ENCODE data around the gene SOBP.
"Not testable (repeated sequence)": the region's sequence is repeated elsewhere in the genome, so short reads cannot be mapped to it uniquely, and the experiment has no call there.

The SOBP gene

DNA sequence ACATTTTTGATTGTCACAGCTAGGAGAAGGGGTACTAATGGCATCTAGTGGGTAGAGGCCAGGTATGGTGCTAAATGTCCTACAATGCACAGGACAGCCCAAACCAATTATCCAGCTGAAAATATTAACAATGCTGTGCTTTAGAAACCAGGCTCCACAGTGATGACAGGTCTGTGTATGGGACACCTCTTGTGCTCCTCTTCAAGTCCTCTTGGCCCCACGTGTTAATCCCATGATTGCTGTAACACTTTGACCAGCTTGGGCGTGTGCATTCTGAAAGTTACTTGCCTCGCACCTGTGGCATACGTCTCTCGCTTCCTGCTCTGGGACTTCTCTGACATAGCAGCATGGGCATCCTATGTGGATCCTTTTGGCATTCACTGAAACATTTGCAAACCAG lies 29.3 kb downstream of the SOBP start:
- not testable (repeated sequence) for FAIRE-seq; DNase-seq (ENCODE audit: insufficient read length, low spot score)

DNA sequence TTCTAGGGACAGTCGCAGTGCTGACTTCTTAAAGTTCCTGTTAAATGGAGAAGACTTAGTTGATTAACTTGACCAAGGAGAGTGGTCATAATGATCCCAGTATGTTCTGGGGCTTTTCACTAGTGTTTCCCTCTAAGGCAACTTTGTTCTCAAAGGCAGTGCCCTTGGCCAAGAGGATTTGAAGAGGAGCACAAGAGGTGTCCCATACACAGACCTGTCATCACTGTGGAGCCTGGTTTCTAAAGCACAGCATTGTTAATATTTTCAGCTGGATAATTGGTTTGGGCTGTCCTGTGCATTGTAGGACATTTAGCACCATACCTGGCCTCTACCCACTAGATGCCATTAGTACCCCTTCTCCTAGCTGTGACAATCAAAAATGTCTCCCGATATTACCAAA lies 30.8 kb downstream of the SOBP start:
- not testable (repeated sequence) for FAIRE-seq

GRCh38 chr6:107523054-107523791 lies 33.3 kb downstream of the SOBP start:
- DNase-seq (ENCODE audit: insufficient read length, low spot score) (no peak), FAIRE-seq (no peak)

More for the DNA sequence above, 30.8 kb downstream of the SOBP start:
- DNase-seq (ENCODE audit: insufficient read length, low spot score) = not testable (repeated sequence)

DNA sequence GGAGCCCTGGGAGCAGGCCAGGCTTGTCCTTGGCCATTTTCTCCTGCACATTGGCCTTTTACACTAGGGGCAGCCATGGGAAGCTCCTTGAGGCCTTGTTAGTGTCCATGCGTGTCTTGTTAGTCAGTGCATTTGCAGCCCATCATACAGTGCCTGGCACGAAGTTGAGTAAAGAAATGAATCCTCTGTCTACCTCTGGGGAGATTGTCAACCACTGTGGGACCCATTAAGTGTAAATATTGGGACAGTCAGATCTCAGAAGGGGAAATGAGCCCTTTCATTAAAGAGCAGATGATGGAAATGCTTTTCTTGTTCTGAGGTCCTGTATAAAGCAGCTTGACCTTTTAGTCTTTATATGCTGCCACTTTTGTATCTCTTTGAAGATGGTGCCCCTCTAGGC lies 33.9 kb downstream of the SOBP start:
- DNase-seq (ENCODE audit: insufficient read length, low spot score) = no peak
- FAIRE-seq = no peak

GRCh38 chr6:107524626-107525025 lies 34.7 kb downstream of the SOBP start:
- DNase-seq (ENCODE audit: insufficient read length, low spot score) (no peak), FAIRE-seq (no peak)

GRCh38 chr6:107531868-107532267 lies 42.0 kb downstream of the SOBP start:
- FAIRE-seq (no peak), DNase-seq (ENCODE audit: insufficient read length, low spot score) (no peak)

DNA sequence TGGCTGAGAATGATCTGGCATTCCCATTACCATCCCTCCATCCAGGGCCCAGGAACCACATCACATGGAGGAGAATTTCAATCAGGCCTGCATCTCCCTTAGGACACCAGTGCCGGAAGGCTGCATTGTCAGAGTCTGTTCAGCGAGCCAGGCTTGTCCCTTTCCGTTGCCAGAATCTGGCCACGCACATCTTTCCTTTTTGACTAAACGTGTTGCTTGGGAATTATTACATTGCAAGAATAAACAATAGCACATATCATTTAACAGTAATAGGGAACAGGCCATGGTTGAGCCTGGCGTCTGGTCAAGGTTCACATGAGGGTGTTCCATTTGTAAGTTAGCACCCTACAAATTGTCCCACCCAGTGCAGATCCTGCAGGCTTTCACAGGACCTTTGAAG lies 42.8 kb downstream of the SOBP start:
- FAIRE-seq (no peak), DNase-seq (ENCODE audit: insufficient read length, low spot score) (no peak)

- DNase-seq (ENCODE audit: insufficient read length, low spot score) (no peak), FAIRE-seq (no peak)
These were observed 43.6 kb downstream of the SOBP start for GRCh38 chr6:107533415-107534059.

DNA sequence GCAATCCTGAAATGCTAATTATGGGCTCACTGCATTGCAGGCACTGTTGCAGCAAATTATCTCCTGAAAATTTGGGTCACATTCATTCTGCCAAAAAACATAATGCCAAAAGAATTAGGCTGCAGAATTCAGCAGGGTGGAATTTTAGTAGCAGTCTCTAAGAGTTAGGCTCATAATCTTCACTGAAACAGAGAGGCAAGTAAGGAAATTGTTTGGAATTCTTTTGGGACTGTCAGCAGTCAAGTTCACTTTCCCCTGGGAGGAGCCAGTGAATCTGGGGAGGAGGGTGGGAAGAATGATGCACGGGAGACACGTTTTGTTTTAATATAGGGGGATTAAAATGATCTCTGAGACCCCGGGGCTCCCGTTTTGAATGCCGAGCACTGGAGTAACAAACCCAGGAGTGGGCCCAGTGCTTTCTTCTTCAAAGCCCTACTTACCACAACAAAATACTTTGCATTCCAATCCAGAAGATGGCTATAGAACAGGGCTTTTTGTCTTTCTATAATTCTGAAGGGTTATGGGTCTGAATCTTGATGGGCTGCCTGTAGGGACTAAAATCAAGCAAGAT lies 44.7 kb downstream of the SOBP start:
- DNase-seq (ENCODE audit: insufficient read length, low spot score) = no peak
- FAIRE-seq = no peak

GRCh38 chr6:107535626-107536025 lies 45.7 kb downstream of the SOBP start:
- no peak for DNase-seq (ENCODE audit: insufficient read length, low spot score)
- no peak for FAIRE-seq

DNA sequence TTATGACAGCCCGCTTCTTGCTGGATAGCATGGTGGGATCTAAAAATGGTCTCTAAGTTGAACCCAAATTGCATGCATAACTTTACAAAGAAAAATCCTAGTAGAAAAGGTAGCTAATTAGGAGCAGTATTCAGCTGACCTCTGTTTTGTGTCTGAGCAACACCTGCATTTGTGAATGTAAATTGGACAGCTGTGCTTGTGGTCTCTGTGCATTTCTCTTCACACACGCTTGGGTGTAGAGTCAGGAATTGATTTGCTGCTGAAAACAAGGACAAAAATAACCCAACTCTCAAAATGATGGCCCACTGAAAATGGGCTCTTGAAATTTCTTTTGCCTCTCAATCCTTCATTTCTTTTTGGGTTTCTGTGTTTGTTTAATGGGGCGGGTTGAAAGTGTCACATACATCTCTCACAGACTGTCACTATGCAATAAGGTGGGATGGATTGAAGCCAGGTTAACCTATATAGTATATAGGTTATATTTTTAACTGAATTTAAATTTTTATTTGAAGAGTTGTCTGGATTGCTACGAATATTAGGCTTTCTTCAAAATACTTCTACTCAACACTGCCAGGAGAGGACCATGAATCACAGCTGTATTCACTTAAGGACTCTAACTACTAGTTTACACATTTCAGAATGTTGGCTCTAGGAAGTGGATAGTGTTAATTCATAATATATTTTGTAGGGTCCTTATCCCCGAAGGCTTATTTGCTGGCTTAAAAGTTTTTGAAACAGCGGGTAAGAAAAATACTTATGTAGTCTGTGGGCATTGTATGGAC lies 46.5 kb downstream of the SOBP start:
- DNase-seq (ENCODE audit: insufficient read length, low spot score) = no peak
- FAIRE-seq = no peak

GRCh38 chr6:107537559-107537958 lies 47.6 kb downstream of the SOBP start:
- DNase-seq (ENCODE audit: insufficient read length, low spot score) = no peak
- FAIRE-seq = no peak

GRCh38 chr6:107538856-107539387 lies 49.0 kb downstream of the SOBP start:
- DNase-seq (ENCODE audit: insufficient read length, low spot score) (no peak), FAIRE-seq (no peak)

GRCh38 chr6:107539409-107539808 lies 49.5 kb downstream of the SOBP start:
- no peak for DNase-seq (ENCODE audit: insufficient read length, low spot score)
- no peak for FAIRE-seq

DNA sequence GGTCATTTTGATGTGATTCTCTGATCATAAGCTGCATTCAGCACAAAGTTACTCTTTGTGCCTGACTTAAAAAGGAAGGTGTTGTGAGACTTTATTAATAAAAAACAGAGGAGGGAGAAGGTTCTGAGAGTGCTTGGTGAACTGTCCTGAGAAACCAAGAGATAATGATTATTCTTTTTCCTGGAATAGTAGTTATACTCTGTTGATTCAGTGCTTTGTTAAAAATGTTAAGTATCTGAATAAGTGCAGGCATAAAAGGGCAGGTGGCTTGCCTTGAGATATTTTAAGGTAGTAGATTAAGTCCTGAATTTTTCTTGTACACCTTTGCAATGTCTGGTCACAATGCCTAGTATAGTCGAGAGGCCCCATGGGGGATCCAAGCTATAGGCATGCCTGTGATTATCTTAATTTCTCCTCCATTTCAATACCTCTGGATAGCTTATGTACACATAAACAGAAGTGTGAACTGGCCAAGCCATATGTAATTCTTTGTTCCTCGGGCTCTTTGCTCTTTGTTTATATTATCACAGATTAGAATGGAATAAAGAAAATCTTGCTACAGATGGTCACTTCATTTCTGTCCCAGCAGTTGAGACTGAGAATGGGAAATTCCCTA lies 50.0 kb downstream of the SOBP start:
- FAIRE-seq = no peak
- DNase-seq (ENCODE audit: insufficient read length, low spot score) = no peak

DNA sequence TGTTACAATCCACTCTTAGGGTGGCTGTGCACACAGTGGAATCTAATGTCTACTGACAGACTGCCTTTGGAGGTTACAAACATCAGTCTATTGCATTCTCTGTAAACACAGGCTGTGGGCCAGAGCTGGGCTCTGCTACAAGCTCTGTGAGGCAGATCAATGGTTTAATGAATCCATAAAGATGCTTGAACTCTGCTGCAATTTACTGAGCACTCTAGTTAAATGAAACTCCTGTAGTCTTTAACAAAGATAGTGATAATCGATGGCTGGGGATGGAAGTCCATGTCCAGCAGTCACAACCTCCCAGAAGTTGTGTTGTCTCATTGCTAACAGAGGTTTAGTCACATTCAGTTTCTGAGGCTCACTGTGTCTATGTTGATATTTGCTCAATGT lies 50.5 kb downstream of the SOBP start:
- no peak for FAIRE-seq
- no peak for DNase-seq (ENCODE audit: insufficient read length, low spot score)

DNA sequence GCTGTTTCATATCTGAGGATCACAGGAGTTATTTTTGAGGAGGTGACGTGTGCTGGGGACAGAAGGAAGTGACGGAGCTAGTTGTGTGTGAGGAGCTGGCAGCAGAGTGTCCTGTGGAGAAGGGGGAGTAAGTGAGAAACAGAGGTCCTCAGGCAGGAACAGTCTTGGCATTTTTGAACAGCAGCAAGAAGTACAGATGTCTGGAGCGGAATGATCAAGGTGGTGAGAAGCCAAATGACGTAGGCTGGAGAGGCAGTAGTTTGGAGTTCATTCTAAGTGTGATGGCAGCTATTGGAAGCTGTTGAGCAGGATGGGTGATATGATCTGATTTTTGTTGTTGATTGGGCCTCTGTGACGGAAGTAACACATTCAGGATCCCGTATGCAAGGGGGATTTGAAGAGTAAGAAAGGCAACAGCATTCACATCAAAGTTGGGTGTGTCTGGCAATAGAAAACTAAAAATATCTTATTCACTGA lies 52.3 kb downstream of the SOBP start:
- DNase-seq (ENCODE audit: insufficient read length, low spot score) (no peak), FAIRE-seq (no peak)

GRCh38 chr6:107543088-107543487 lies 53.2 kb downstream of the SOBP start:
- FAIRE-seq (no peak), DNase-seq (ENCODE audit: insufficient read length, low spot score) (no peak)

DNA sequence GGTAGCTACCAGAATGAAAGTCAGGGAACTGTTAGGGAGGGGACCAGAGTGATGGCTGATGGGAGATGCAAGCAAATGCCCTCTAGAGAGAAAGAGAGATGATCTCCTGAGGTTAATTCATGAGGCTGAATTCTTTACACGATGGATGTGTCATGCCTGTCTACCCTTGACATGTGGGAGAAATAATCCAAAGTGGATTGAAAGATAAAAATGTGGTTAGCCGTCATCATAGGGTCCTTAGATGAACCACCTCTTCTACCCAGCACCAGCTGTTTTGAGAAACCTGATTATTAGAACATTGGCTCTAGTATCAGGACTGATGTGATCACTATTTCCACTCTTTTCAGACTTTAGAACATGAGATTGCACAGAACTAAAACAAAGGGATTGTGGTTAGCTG lies 53.6 kb downstream of the SOBP start:
- FAIRE-seq (no peak), DNase-seq (ENCODE audit: insufficient read length, low spot score) (no peak)

GRCh38 chr6:107545763-107546162 lies 55.8 kb downstream of the SOBP start:
- no peak for FAIRE-seq
- DNase-seq (ENCODE audit: insufficient read length, low spot score) = no peak
